Mucosa of rectum (tissue), 2 donors: ENCODE data around the gene NTN1.

Experiments
- H3K27ac ChIP-seq, 2 donors: one replicate each; pipeline ENCODE4 v1.7.0; 2013; ENCODE audit warnings: inconsistent platforms in 2 of 2, low read depth in 2 of 2, low read length in 2 of 2
- H3K27me3 ChIP-seq, 2 donors: one replicate each; pipeline ENCODE4 v1.7.0; 2013; ENCODE audit warnings: low read length in 2 of 2; ENCODE audit not compliant: control insufficient read depth in 2 of 2, insufficient read depth in 2 of 2
- H3K36me3 ChIP-seq, 2 donors: one replicate each; pipeline ENCODE4 v1.7.0; 2013; ENCODE audit warnings: low read length in 2 of 2; ENCODE audit not compliant: control insufficient read depth in 2 of 2, insufficient read depth in 2 of 2
- H3K4me1 ChIP-seq, 2 donors: one replicate each; pipeline ENCODE4 v1.7.0; 2013; ENCODE audit warnings: low read length in 2 of 2, mild to moderate bottlenecking in 1 of 2; ENCODE audit not compliant: control insufficient read depth in 2 of 2, insufficient read depth in 2 of 2
- H3K4me3 ChIP-seq, 2 donors: one replicate each; pipeline ENCODE4 v1.7.0; 2013; ENCODE audit warnings: low read length in 2 of 2
- H3K9ac ChIP-seq, 2 donors: one replicate each; pipeline ENCODE4 v1.7.0; 2013; ENCODE audit warnings: low read length in 2 of 2, low read depth in 1 of 2, mild to moderate bottlenecking in 1 of 2
- H3K9me3 ChIP-seq, 2 donors: one replicate each; pipeline ENCODE4 v1.7.0; 2013; ENCODE audit warnings: low read length in 2 of 2; ENCODE audit not compliant: control insufficient read depth in 2 of 2
- donor health status: healthy.
- donor health status: Normal muscosa, but diverticular disease.

Gene NTN1

DNA sequence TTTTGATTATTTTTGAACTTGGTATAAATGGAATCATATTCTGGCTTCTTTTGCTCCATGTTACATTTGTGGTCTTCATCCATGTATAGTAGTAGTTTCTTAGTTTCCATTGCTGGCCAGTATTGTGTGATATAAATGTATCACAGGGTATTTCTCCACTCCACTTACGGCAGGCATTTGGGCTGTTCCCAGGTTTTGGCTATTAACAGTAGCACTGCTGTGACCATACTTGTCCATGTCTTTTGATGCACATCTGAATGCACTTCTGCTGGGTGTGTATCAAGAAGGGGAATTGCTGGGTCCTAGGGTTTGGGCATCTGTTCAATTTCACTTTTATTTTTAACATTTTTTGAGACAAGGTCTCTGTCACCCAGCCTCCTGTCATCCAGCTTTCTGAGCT lies 13.9 kb downstream of the NTN1 start:
- H3K27ac ChIP-seq = no peak overlapping the region
- H3K4me3 ChIP-seq = no peak overlapping the region
- H3K27me3 ChIP-seq = no peaks in the 10 kb centered on the region
- H3K9me3 ChIP-seq = no peaks in the 10 kb centered on the region
- no peak overlapping the region for H3K9ac ChIP-seq
- no peaks in the 10 kb centered on the region for H3K36me3 ChIP-seq
- H3K4me1 ChIP-seq = no peaks in the 10 kb centered on the region

DNA sequence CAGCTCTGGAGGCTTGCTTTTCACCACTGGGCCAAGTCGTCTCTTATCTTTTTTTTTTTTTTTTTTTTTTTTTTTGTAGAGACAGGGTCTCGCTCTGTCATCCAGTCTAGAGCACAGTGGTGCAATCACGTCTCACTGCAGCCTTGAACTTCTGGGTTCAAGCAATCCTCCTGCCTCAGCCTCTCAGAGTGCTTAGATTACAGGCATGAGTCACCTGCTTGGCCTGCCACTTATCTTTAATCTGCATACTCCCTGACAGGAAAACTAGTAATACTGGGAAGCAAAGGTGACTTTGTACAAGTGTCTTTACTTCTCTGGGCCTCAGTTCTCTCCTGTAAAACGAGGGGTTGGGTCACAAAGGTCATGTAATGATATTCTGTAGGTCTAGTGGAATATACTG lies 15.0 kb downstream of the NTN1 start:
- H3K27me3 ChIP-seq = no peaks in the 10 kb centered on the region
- no peak overlapping the region for H3K4me3 ChIP-seq
- H3K4me1 ChIP-seq = no peaks in the 10 kb centered on the region
- no peaks in the 10 kb centered on the region for H3K36me3 ChIP-seq
- no peak overlapping the region for H3K27ac ChIP-seq
- no peaks in the 10 kb centered on the region for H3K9me3 ChIP-seq
- H3K9ac ChIP-seq = no peak overlapping the region

DNA sequence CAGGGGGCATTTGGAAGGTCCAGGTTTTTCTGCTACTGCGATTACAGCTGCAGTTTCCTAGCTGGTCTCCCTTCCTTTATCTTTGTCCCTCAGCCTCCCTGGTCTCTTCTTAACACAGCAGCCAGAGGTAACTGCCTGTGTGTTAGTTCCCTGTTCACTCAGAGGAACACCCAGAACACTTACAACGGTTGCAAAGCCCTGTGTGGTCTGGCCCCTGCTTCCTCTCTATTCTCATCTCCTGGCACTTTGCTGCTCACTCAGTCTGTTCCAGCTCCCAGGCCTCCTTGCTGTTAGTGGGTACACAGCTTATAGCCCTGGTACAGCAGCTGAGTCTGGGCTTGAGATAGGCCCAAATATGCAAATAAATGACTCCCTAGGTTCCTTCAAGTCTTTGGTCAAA lies 16.4 kb downstream of the NTN1 start:
- no peak overlapping the region for H3K9ac ChIP-seq
- H3K27ac ChIP-seq = no peak overlapping the region
- no peaks in the 10 kb centered on the region for H3K9me3 ChIP-seq
- H3K4me3 ChIP-seq = no peak overlapping the region
- H3K27me3 ChIP-seq = no peaks in the 10 kb centered on the region
- no peaks in the 10 kb centered on the region for H3K4me1 ChIP-seq
- H3K36me3 ChIP-seq = no peaks in the 10 kb centered on the region

DNA sequence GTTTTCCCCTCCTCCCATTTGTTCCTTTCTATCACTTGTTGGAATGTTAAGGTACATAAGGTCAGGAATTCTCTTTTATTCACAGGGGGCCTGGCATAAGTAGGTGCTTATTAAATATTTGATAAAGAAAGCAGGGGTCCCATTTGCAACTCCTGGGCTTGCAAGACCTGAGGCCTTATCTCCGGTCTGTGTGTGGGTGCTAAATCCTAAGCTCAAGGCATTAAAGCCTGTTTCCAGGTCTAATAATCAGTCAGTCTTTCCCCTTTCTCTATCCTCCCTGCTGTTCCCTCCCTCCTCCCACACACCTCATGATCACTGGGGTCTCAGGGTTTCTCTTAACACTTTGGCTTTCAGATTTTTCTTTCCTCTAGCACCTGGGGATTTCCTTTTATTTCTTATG lies 17.1 kb downstream of the NTN1 start:
- Histone ChIP-seq H3K27me3 (no peaks in the 10 kb centered on the region), H3K4me3 (no peak overlapping the region), H3K27ac (no peak overlapping the region), H3K4me1 (no peaks in the 10 kb centered on the region), H3K9ac (no peak overlapping the region), H3K36me3 (no peaks in the 10 kb centered on the region), H3K9me3 (no peaks in the 10 kb centered on the region)

DNA sequence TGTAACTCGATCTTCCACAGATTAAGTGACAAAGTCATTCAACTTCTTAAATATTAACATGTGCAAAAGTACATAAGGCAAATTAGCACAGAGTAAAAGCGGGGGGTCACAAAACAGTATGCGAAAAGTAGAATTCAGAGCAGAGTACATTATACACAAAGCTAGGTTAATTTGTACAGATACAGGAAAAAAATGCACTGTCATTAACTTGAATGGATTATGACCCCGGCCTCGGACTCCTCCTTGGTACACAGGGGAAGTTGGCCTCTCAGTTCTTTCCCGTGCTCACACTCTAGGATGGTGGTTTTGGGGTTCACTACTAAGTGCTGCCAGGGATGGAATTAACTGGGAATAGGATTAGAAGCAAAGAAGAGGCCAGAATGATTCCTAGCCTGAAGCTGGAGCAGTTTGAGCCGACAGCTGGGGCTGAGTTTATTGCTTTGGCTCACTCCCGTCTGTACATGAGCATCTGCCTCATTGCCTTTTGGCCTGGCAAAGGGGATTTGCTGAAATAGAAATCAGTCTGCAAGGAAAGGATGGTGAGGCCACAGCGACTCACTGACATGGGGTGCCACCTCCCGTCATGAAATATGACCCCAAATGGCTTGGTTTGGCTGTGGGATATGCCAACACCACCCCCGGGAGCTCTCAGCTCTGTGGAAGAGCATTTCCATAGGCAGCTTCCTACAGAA lies 23.6 kb downstream of the NTN1 start:
- Histone ChIP-seq H3K9me3 (no peaks in the 10 kb centered on the region), H3K27me3 (peaks cover 0 to 3% of the 10 kb centered on the region in 2 donors), H3K36me3 (no peaks in the 10 kb centered on the region), H3K27ac (peak overlapping the region in 1 of 2 donors; percentile 31), H3K9ac (no peak overlapping the region), H3K4me1 (peaks cover 0 to 4% of the 10 kb centered on the region in 2 donors), H3K4me3 (no peak overlapping the region)

DNA sequence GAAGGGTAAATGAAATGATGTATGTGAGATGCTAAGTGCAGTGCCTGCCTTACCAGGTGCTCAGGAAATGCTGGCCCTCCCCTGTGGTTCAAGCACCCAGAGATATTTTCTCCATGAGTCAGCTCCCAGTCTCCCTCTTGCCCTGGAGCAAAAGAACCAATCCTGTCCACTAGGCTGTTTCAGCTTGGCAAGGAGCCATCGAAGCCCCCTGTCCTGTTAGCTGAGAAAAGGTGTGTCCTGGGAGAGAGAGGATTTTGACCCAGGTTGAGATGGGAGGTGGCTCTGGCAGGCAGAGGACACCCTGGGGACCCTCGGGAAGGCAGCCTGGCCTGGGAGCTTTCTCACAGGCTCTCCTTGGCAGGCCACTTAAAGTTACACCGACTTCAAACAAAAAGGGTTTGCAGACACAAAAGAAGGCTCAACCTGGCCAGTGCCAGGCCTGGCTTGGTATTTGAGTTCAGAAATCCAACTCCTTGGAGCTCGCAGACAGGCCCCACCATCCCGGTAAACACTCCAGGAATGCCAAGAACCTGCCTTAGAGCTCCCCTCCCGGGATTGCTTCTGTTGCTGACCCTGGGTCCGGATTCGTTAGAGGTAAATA lies 29.6 kb downstream of the NTN1 start:
- H3K4me1 ChIP-seq = no peaks in the 10 kb centered on the region
- H3K27me3 ChIP-seq = no peaks in the 10 kb centered on the region
- H3K36me3 ChIP-seq = no peaks in the 10 kb centered on the region
- H3K9me3 ChIP-seq = no peaks in the 10 kb centered on the region
- no peak overlapping the region for H3K27ac ChIP-seq
- no peak overlapping the region for H3K4me3 ChIP-seq
- H3K9ac ChIP-seq = no peak overlapping the region

DNA sequence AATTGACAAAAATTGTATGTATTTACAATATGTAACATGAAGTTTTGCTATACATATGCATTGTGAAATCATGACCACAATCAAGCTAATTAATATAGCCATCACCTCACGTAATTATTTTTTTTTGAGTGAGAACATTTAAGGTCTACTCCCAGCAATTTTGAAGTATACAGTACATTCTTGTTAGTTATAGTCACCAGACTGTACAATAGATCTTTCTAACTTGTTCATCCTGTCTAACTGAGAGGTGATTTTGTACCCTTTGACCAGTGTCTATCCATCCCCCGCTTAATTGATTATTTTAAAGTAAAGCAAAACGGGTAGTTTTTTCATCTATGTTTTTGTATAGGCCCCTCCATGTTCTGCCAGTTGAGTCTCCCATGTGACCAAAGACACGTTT lies 30.3 kb downstream of the NTN1 start:
- H3K9ac ChIP-seq = no peak overlapping the region
- H3K36me3 ChIP-seq = no peaks in the 10 kb centered on the region
- H3K4me3 ChIP-seq = no peak overlapping the region
- no peaks in the 10 kb centered on the region for H3K27me3 ChIP-seq
- no peaks in the 10 kb centered on the region for H3K4me1 ChIP-seq
- no peaks in the 10 kb centered on the region for H3K9me3 ChIP-seq
- H3K27ac ChIP-seq = no peak overlapping the region

DNA sequence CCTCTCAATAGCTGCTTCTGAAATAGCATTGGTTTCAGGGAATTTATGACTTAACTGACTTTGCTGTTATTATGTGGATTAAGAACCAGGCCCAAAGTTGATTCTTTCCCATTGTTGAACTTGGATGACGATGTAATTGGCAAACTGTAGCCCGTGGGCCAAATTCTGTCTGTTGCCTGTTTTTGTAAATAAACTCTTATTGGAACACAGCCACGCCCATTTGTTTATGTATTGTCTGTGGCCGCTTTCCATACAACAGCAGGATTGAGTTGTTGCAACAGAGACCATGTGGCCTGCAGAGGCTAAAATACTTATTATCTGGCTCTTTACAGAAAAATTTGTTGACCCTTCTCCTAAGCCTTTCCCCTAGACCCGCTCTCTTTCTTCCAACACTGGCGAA lies 31.6 kb downstream of the NTN1 start:
- H3K4me1 ChIP-seq = no peaks in the 10 kb centered on the region
- H3K9me3 ChIP-seq = no peaks in the 10 kb centered on the region
- H3K4me3 ChIP-seq = no peak overlapping the region
- H3K9ac ChIP-seq = no peak overlapping the region
- no peaks in the 10 kb centered on the region for H3K27me3 ChIP-seq
- no peaks in the 10 kb centered on the region for H3K36me3 ChIP-seq
- H3K27ac ChIP-seq = peak overlapping the region in 1 of 2 donors; percentile 17

DNA sequence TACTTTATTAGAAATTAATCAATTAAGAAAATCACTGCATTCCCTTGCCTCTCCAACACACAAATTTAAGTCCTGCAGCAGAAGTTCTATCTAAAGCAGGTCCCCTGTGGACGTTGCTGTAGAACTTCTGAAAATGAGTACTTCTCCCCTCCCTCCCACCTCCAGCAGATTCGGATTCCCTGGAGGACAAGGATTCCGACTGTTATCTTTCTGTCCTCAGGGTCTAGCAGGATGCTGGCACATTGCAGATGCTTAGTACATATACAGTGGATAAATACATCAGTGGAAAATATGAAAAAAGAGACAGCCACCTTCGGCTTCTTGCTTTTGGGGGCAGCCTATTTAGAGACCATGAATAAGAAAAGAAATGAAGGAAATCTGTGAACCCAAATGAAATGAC lies 32.1 kb downstream of the NTN1 start:
- no peak overlapping the region for H3K9ac ChIP-seq

DNA sequence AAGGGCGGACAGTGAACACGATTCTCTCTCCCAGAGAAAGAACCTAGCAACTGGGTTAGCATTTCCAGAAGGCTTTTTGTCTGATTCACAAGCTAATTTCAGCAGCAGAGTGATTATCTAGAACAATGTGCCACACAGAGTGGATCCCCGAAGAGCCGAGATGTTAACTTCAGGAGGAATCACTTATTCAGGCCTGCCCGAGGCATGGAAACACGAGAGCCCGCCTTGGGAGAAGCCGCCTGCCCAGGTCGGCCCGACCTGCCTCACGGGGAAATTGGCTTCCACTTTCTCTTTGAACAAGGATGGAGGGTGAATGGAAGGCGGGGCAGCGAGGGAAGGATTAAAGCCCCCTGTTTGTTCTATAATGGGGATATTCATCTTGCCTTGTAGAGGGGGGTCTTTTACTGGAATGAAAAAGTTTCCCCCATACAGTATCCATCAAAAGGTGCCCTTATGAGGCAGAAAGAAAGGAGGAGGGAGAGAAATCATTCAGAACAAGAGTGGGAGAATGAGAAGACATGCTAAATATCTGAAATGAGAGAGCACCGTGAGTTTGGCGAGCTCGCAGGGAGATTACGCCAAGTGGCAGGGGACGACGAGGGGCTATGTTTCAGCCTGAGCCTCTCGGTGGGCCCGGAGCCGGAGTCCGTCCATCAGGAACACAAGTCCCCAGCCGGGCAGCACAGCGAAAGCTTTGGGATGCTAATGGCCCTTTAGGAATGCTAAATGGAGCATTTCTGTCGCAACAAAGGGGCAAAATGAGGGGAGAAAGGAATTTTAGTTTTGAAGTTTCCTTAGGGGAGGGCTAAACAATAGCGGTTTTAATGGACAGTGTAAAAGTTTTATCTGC lies 33.0 kb downstream of the NTN1 start:
- Histone ChIP-seq H3K9me3 (no peaks in the 10 kb centered on the region), H3K4me3 (no peak overlapping the region), H3K9ac (no peak overlapping the region), H3K27ac (no peak overlapping the region), H3K27me3 (no peaks in the 10 kb centered on the region), H3K36me3 (no peaks in the 10 kb centered on the region), H3K4me1 (no peaks in the 10 kb centered on the region)

More for the DNA sequence above, 32.1 kb downstream of the NTN1 start:
- no peak overlapping the region for H3K27ac ChIP-seq
- H3K4me3 ChIP-seq = no peak overlapping the region
- no peaks in the 10 kb centered on the region for H3K9me3 ChIP-seq
- H3K27me3 ChIP-seq = no peaks in the 10 kb centered on the region
- no peaks in the 10 kb centered on the region for H3K4me1 ChIP-seq
- H3K36me3 ChIP-seq = no peaks in the 10 kb centered on the region
